Lower leg skin (tissue), 4 donors: ENCODE data around the gene DNAI1. TPM values are rescaled to one million over a fixed set of nuclear protein-coding genes. Genes with fewer than 3 reads are reported as not detected.

Experiments used
- total RNA-seq, 4 donors: library from RNA; depleted of rRNA; stranded (reverse); fragments of >200 nt; gene quantifications; one replicate each; pipeline ENCODE4 v1.1.0, GENCODE V29; 2016

Gene DNAI1
- total RNA-seq, 4 donors from 2014 or later, result not detected

Other genes with a start within 250 kb of the DNAI1 start
- gene KIF24, start 129.5 kb upstream of the DNAI1 start, total RNA-seq, result 1 to 10 TPM in 2 of 4 donors, under 1 TPM in 2; 0.42 to 1.4 (median 0.99) TPM
- 10 to 100 TPM; 15.1 to 27.1 (median 20.2) TPM for gene NUDT2, start 129.2 kb upstream of the DNAI1 start, total RNA-seq
- 10 to 100 TPM in 1 of 4 donors, 1 to 10 TPM in 3; 4.3 to 13.6 (median 6.1) TPM for gene MYORG, start 81.9 kb upstream of the DNAI1 start, total RNA-seq
- gene FAM219A, start 235 bp upstream of the DNAI1 start, total RNA-seq, result 10 to 100 TPM; 12.6 to 19.7 (median 13.5) TPM
- gene ENHO, start 64.2 kb downstream of the DNAI1 start, total RNA-seq, result 1 to 10 TPM in 2 of 4 donors, under 1 TPM in 1, not detected in 1; 0.91 to 7.6 (median 2.6) TPM
- gene CNTFR, start 130.9 kb downstream of the DNAI1 start, total RNA-seq, result 10 to 100 TPM in 1 of 4 donors, 1 to 10 TPM in 3; 2.5 to 13.4 (median 3.9) TPM
- gene RPP25L, start 153.3 kb downstream of the DNAI1 start, total RNA-seq, result 10 to 100 TPM; 17.0 to 39.0 (median 26.6) TPM
- 100 to 1,000 TPM in 3 of 4 donors, 10 to 100 TPM in 1; 80.8 to 166 (median 127) TPM for gene DCTN3, start 161.7 kb downstream of the DNAI1 start, total RNA-seq
- under 1 TPM in 2 of 4 donors, not detected in 2; 0.23 to 0.34 TPM for gene ARID3C, start 170.3 kb downstream of the DNAI1 start, total RNA-seq
- 100 to 1,000 TPM in 3 of 4 donors, 10 to 100 TPM in 1; 99.1 to 130 (median 107) TPM for gene SIGMAR1, start 179.0 kb downstream of the DNAI1 start, total RNA-seq
- 10 to 100 TPM; 41.2 to 84.9 (median 55.5) TPM for gene GALT, start 187.9 kb downstream of the DNAI1 start, total RNA-seq
- 10 to 100 TPM; 27.7 to 37.7 (median 29.9) TPM for gene IL11RA, start 193.4 kb downstream of the DNAI1 start, total RNA-seq
- gene CCL27, start 203.9 kb downstream of the DNAI1 start, total RNA-seq, result 100 to 1,000 TPM; 199 to 301 (median 241) TPM
- 1 to 10 TPM in 1 of 4 donors, not detected in 3; 3.6 TPM for gene CCL19, start 232.5 kb downstream of the DNAI1 start, total RNA-seq